Activated naive CD4-positive, alpha-beta T cell treated with anti-CD3 and anti-CD28 coated beads, Interleukin-2, amount 50 U/mL, for 24 hours (primary cell): ENCODE results near the gene RGL4.
"Not testable (repeated sequence)": the region's sequence is repeated elsewhere in the genome, so short reads cannot be mapped to it uniquely, and the experiment has no call there.

Experiments used
- H3K27ac Mint-ChIP-seq: one replicate; pipeline ENCODE4 v1.8.0; 2021; ENCODE audit warnings: mild to moderate bottlenecking, mixed read lengths
- H3K27me3 Mint-ChIP-seq: one replicate; pipeline ENCODE4 v1.8.0; 2021; ENCODE audit warnings: mixed read lengths
- H3K36me3 Mint-ChIP-seq: one replicate; pipeline ENCODE4 v1.8.0; 2021; ENCODE audit warnings: mixed read lengths
- H3K4me1 Mint-ChIP-seq: one replicate; pipeline ENCODE4 v1.8.0; 2021; ENCODE audit warnings: mixed read lengths
- H3K4me3 Mint-ChIP-seq: one replicate; pipeline ENCODE4 v1.8.0; 2021; ENCODE audit warnings: mild to moderate bottlenecking, mixed read lengths
- H3K9me3 Mint-ChIP-seq: one replicate; pipeline ENCODE4 v1.8.0; 2021; ENCODE audit warnings: mixed read lengths

RGL4 gene, protein sequence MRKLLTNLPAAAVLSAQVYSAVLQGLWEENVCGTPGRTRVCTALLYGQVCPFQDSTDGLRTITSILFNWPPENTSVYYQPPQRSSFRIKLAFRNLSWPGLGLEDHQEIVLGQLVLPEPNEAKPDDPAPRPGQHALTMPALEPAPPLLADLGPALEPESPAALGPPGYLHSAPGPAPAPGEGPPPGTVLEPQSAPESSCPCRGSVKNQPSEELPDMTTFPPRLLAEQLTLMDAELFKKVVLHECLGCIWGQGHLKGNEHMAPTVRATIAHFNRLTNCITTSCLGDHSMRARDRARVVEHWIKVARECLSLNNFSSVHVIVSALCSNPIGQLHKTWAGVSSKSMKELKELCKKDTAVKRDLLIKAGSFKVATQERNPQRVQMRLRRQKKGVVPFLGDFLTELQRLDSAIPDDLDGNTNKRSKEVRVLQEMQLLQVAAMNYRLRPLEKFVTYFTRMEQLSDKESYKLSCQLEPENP

DNA sequence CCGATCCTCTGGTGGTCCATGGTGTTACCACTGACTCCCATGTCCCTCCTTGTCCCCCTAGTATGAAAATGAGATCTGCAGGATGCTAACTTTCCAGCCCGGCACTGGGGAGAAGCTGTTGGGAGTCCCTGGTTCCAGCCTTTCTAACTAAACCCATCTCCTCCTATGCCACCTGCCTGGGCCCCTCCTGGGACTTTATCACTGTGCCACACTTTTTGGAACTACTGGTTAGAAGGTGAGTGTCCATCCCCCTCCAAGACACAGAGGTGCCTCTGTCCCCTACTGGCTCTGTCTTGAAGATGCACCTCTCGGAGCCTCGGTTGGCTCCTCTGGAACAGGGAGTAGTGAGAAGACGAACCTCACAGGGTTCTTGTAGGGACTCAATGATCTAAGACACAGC, at the start of gene RGL4:
TSS of gene RGL4 (plus strand) at position 301 of the 400 bp plus-strand sequence. CDS start 1,018 bp downstream, outside the sequence.
- no peaks in the 10 kb centered on the region for H3K27me3 Mint-ChIP-seq
- no peak within 1 kb of the TSS for H3K27ac Mint-ChIP-seq
- H3K4me3 Mint-ChIP-seq, result no peak within 1 kb of the TSS
- H3K36me3 Mint-ChIP-seq, result peaks cover 6% of the 10 kb centered on the region
- peaks cover 22% of the 10 kb centered on the region for H3K4me1 Mint-ChIP-seq
- no peaks in the 10 kb centered on the region for H3K9me3 Mint-ChIP-seq

DNA sequence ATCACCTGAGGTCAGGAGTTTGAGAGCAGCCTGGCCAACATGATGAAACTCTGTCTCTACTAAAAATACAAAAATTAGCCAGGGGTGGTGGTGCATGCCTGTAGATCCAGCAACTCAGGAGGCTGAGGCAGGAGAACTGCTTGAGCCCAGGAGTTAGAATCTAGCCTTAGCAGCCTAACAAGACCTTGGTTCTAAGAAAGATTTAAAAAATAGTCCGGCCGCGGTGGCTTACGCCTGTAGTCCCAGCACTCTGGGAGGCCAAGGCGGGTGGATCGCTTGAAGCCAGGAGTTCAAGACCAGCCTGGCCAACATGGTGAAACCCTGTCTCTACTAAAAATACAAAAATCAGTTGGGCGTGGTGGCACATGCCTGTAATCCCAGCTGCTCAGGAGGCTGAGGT, 44.3 kb upstream of the RGL4 start:
- not testable (repeated sequence) for H3K9me3 Mint-ChIP-seq, H3K36me3 Mint-ChIP-seq

DNA sequence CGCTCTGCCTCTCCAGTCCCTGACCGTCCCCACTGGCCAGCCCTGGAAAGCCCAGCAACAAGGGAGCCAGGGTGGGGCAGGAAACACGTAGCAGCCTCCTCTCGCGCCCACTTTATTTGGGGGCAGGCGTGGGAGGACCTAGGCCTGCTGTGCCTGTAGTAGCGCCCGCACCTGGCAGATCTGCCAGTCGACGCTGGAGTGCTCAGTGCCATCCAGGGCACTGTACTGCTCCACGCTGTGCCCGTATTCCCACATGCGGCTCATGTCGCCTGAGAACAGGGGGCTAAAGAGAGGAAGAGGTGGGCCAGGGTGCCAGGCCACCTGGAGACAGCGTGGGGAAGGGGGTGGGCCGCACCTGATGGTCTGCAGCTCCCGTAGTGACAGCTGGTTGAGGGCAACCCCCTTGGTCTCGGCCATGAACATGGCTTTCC, 41.7 kb upstream of the RGL4 start:
- Mint-ChIP-seq H3K27ac (no peak overlapping the region), H3K36me3 (no peaks in the 10 kb centered on the region), H3K27me3 (no peaks in the 10 kb centered on the region), H3K4me1 (no peaks in the 10 kb centered on the region), H3K4me3 (no peak overlapping the region), H3K9me3 (no peaks in the 10 kb centered on the region)

More for the DNA sequence above, 44.3 kb upstream of the RGL4 start:
- not testable (repeated sequence) for H3K27me3 Mint-ChIP-seq, H3K27ac Mint-ChIP-seq, H3K4me3 Mint-ChIP-seq, H3K4me1 Mint-ChIP-seq

DNA sequence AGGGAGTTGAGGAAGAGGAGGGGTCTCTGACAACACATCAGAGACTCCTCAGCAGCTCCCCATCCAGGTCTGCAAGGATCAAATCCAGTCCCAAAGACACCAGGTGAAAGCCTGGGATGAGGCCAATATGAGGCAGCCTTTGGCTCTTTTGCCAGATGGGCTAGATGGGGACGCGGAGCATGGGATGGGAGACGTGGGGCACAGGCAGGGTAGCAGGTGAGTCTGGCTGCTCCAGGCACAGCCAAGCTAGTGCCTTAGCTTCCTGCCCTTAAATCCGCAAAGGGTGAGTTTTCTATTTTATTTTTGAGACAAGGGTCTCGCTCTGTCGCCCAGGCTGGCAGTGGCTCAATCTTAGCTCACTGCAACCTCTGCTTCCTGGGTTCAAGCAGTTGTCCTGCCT, 39.1 kb upstream of the RGL4 start:
- Mint-ChIP-seq H3K4me3 (no peak overlapping the region), H3K27me3 (no peaks in the 10 kb centered on the region), H3K9me3 (no peaks in the 10 kb centered on the region), H3K36me3 (no peaks in the 10 kb centered on the region), H3K27ac (no peak overlapping the region), H3K4me1 (no peaks in the 10 kb centered on the region)

DNA sequence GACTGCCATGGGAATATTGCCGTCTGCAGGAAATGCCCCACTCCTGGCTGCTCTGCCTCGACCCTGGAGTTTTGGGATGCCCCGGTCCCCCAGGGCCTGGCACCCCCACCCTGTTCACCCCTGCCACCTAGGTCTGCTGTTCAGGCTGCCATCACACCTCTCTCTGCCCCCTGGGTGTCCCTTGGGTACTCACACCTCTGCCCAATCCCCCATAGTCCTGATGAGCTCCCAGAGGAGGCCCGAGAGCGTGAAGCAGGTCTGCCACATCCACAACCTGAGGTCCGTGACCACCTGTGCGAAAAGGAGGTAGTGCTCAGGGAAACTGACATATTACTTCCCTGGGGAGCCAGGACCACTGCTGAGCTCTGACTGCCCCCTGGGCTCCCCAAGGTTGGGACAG, 38.5 kb upstream of the RGL4 start:
- no peak overlapping the region for H3K27ac Mint-ChIP-seq
- H3K9me3 Mint-ChIP-seq, result no peaks in the 10 kb centered on the region
- no peak overlapping the region for H3K4me3 Mint-ChIP-seq
- H3K4me1 Mint-ChIP-seq, result no peaks in the 10 kb centered on the region
- no peaks in the 10 kb centered on the region for H3K36me3 Mint-ChIP-seq
- H3K27me3 Mint-ChIP-seq, result no peaks in the 10 kb centered on the region

DNA sequence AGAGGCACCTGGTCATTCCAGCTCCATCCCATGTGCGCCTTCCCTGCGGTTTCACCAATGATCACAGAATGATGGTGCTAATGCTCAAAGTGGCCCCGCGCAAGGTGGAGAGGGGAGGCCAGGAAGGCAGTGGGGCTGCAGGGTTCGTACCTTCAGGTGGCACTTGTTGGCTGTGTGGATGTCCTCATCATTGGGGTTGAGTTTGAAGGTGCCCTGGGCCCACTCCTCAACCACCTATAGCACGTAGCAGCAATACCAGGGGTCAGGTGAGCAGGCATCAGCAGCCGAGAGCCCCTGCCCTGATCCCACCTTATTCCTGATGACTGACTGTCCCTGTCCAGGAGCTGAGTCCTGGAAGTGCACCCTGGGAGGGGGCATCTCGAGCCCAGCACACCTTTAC, 38.1 kb upstream of the RGL4 start:
- Mint-ChIP-seq H3K36me3 (no peaks in the 10 kb centered on the region), H3K27me3 (no peaks in the 10 kb centered on the region), H3K9me3 (no peaks in the 10 kb centered on the region), H3K27ac (no peak overlapping the region), H3K4me1 (no peaks in the 10 kb centered on the region), H3K4me3 (no peak overlapping the region)

DNA sequence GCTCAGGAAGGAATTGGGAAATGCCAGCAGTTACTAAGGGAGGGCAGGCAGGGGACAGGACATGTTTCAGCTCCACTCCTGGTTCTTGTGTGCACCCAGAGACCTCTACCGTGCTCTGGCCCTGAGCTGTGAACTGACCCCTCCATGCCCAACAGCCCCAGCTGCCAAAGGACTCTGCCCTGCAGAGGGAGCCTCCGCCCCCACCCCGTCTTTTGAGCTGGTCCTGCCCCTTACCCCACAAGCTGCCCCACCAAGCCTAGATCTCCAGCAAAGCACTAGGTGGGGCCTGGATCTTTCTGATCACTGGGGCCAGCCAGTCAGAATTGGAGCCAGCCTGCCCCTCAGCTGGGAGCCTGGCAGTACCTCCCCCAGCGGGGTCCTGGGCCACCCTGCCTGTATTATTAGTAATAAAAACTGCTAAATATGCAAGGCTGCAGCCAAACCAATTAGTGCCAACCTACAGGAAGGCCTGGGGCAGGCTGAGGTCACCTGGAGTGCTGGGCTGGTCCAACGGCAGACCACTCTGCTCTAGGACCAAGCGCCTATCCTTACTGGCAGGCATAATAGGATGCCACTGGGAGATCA, 34.8 kb upstream of the RGL4 start:
- no peaks in the 10 kb centered on the region for H3K4me1 Mint-ChIP-seq
- H3K27me3 Mint-ChIP-seq, result no peaks in the 10 kb centered on the region
- H3K27ac Mint-ChIP-seq, result no peak overlapping the region
- H3K4me3 Mint-ChIP-seq, result no peak overlapping the region
- peaks cover 11% of the 10 kb centered on the region for H3K36me3 Mint-ChIP-seq
- no peaks in the 10 kb centered on the region for H3K9me3 Mint-ChIP-seq

DNA sequence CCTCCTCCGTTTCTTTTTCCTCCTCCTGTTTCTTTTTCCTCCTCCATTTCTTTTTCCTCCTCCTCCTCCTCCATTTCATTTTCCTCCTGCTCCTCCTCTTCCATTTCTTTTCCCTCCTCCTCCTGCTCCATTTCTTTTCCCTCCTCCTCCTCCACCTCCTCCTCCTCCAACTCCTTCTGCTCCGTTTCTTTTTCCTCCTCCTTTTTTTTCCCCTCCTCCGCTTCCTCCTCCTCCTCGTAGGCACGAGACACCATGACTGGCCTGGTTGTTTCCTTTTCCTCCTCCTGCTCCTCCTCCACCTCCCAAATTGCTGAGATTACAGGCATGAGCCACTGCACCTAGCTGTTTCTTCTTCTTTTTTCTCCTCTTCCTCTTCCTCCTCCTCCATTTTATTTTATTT, 33.1 kb upstream of the RGL4 start:
- Mint-ChIP-seq H3K4me3 (no peak overlapping the region), H3K9me3 (no peaks in the 10 kb centered on the region), H3K27me3 (no peaks in the 10 kb centered on the region), H3K27ac (no peak overlapping the region), H3K36me3 (peaks cover 15% of the 10 kb centered on the region), H3K4me1 (no peaks in the 10 kb centered on the region)

DNA sequence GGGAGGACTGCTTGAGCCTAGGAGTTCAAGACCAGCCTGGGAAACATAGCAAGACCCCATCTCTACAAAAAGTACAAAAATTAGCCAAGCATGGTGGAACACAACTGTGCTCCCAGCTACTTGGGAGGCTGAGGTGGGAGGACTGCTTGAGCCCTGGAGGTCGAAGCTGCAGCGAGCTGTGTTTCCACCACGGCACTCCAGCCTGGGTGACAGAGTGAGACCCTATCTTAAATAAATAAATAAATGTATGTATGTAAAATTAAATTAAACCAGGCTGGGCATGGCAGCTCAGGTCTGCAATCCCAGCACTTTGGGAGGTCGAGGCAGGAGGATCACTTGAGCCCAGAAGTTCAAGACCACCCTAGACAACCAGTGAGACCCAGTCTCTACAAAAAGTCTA, 30.4 kb upstream of the RGL4 start:
- H3K9me3 Mint-ChIP-seq, H3K27ac Mint-ChIP-seq, H3K27me3 Mint-ChIP-seq, H3K4me3 Mint-ChIP-seq, H3K4me1 Mint-ChIP-seq: not testable (repeated sequence)
- H3K36me3 Mint-ChIP-seq, result peaks cover 18% of the 10 kb centered on the region

DNA sequence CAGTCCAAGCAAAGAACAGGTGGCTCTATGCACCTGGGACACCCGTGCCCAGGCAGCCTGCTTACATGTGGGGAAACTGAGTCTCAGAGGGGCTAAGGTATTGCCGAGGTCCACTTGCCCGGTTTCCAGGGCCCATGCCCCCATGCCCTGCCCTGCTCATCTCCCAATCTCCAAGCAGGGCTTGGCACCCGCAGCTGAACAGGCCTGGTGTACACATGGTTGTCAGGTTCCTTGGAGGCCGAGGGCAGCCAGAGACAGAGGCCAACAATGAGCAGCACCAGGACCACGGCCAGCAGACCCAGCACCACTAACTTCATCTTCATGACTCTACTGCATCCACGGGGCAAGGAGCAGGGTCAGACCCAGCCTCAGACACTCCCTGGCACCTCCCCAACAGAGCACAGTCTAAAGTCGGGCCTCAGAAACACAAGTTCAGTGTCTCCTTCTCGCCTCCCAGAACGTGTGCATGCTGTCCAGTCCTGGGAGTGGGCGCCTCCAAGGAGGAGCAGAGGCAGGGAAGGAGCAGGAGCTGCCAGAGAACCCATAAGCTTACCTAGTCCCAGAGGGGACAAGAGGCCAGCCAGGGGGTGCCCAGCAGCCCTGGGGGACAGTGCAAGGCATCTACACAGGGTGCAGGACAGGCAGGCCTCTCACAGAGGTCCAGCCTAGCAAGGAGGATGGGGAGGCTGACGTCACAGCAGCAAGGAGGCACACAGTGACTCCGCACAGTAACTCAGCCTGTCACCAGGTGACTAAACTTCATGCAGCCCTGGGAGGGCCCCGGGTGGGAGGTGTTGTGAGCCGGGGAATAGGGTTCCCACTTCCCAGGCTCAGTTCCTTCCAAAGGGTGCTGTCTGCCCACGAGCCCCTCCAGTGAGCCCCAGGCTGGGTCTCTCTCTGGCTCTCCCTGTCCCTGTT, 20.2 kb upstream of the RGL4 start:
- Mint-ChIP-seq H3K4me3 (no peak overlapping the region), H3K9me3 (no peaks in the 10 kb centered on the region), H3K27me3 (no peaks in the 10 kb centered on the region), H3K36me3 (peaks cover 3% of the 10 kb centered on the region), H3K27ac (no peak overlapping the region), H3K4me1 (peaks cover 2% of the 10 kb centered on the region)

DNA sequence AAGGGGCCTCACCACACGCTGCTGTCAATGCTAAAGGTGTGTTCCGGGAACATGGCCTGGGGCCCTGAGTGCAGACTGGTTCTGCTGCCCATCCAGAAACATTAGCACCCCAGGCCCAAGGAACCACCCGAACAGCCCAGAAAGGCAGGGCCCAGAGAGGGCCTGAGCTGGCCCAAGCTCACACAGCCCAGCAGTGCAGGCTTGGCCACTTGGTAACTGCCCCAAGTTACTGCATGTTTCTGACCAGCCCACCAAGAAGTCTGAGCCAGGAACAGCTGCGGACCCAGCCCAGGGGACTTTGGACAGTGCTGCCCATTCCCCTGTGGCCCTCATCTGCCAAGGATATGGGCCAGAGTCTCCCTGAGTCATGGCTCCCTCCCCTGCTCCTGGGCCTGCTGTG, 19.4 kb upstream of the RGL4 start:
- not testable (repeated sequence) for H3K36me3 Mint-ChIP-seq, H3K9me3 Mint-ChIP-seq, H3K4me3 Mint-ChIP-seq, H3K4me1 Mint-ChIP-seq, H3K27ac Mint-ChIP-seq, H3K27me3 Mint-ChIP-seq

DNA sequence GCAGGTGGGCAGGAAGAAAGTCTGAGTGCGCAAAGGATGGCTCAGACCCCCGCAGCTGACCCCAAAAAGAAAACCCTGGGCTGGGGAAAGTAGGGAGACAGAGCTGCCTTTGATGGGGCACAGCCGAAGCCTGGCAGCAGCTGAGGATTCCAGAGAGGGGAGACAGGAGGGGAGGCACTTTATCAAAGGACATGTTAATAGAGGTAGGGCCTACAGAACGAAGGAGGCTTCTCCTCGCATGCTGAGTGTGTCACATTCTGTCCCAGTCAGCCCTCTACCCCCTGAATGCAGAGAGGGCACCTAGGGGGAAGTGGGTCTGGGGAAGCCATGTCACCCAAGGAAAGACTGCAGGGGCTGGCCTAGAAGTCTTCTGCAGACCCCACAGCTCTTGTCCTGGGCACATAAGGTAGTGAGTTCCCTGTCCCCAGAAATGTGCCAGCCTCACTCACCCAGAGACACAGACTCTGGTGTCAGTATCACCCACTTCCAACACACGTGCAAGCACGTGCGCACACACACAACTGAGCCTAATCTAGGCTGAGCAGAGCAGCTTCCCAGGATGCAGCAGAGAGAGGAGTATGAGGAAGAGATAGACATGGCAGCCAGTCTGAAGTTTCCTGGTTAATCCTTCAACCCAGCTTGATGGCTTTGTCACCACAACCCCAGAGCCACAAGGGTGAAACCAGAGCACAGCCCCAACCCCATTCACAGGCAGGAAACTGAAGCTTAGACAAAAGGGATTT, 18.3 kb upstream of the RGL4 start:
- not testable (repeated sequence) for H3K4me3 Mint-ChIP-seq, H3K9me3 Mint-ChIP-seq, H3K36me3 Mint-ChIP-seq, H3K27ac Mint-ChIP-seq, H3K4me1 Mint-ChIP-seq, H3K27me3 Mint-ChIP-seq

DNA sequence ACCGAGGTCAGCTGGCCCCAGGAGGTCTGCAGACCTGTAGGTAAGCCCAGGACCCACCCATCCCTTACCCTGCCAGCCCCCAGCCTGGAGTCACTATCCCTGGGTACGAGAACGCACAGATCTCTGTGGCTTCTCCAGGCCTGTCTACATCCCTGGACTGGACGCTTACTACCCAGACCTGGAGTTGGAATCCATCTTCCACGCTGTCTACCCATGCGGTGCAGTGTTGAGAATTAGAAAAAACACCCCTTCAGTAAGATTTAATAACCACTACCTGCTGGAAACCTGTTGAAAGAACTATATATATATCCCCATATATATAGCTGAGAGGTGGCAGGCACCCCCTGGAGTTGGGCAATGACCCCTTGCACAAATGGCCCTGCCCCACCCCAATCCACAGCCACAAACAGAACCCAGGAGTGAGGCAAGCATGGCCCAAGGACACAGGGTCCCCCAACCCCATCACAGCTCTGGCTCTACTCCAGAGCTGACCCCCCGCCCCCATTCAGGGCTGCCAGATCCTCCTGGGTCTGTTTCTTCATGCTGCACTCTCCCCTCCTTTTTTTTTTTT, 17.7 kb upstream of the RGL4 start:
- H3K27ac Mint-ChIP-seq, result no peak overlapping the region
- H3K27me3 Mint-ChIP-seq, result no peaks in the 10 kb centered on the region
- H3K4me3 Mint-ChIP-seq, result no peak overlapping the region
- no peaks in the 10 kb centered on the region for H3K36me3 Mint-ChIP-seq
- H3K4me1 Mint-ChIP-seq, result peaks cover 3% of the 10 kb centered on the region
- no peaks in the 10 kb centered on the region for H3K9me3 Mint-ChIP-seq

DNA sequence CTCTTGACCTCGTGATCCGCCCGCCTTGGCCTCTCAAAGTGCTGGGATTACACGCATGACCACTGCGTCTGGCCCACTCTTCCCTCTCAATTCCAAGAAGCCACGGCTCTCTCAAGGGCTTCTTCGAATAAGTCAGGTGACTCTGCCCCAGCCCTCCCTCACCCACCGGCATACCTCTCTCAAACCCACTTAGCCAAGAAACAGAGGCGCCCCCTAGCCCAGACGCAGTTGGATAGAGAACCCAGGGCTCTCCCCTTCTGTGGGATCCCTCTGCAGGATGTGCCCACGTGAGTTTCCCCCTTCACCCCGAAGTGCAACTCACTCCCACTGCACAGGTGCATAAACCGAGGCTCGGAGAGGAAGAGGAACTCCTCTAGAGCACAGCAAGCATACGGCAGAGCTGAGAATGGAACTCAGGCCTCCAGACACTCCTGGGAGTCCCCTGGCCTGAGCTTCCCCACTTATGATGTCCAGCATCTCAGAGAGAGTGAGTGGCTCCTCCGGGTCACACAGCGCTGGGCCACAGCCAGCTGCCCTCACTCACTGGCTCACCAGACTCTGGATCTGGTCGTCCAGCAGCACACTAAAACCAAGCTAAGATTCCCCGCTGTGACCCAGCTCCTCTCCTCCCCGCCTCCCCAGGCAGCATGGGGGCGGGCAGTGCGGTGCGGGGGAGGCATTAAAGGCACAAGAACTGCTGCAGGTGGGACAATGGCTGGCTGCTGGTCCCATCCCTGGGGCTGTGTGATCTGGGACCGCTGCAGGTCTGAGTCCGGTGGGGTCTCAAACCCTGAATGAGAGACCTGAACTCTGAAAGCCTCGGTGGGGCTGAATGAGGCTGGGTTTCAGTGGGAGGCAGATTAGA, 16.8 kb upstream of the RGL4 start:
- H3K4me3 Mint-ChIP-seq, result no peak overlapping the region
- H3K36me3 Mint-ChIP-seq, result no peaks in the 10 kb centered on the region
- no peaks in the 10 kb centered on the region for H3K27me3 Mint-ChIP-seq
- no peak overlapping the region for H3K27ac Mint-ChIP-seq
- no peaks in the 10 kb centered on the region for H3K9me3 Mint-ChIP-seq
- H3K4me1 Mint-ChIP-seq, result peaks cover 3% of the 10 kb centered on the region
